ENCODE measurements around the gene KIAA1549. TPM values are rescaled to one million over a fixed set of nuclear protein-coding genes. Genes with fewer than 3 reads are reported as not detected.

Gene KIAA1549
- total and polyA plus RNA-seq, 10 of the 15 experiments (the other 5 are each of a cell fraction or from before 2014, with no cell fraction given): 0.02 to 0.82 (median 0.22) TPM

DNA sequence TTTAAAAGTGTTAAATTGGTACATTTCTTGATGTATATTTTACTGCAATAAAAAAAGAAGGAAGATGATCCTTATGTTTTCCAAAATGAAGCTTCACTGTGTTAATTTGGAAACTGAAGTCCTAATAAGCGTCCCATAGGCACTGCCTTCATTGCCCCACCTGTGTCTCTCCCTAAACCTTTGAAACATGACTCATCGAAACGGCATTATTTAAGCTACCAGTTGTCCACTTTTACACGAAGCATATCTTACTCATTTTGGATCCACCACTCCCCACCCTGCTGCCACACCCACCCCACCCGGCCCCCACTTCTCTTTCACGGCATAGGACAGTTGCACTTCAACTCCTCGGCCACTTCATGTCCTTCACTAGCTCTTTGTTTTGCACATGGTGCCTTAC, 85.5 kb downstream of the KIAA1549 start (continued):
- TF ChIP-seq SMAD1 (IDR thresholded peaks at IDR 0.05; ENCODE audit: low read depth, partially characterized antibody): no peak
- no peak for TF ChIP-seq MTA2 (IDR thresholded peaks at IDR 0.05; ENCODE audit: low read depth)
- no peak for TF ChIP-seq NR2C1 (IDR thresholded peaks at IDR 0.05)
- TF ChIP-seq CBFB (IDR thresholded peaks at IDR 0.05; ENCODE audit: low read depth): no peak
- no peak for TF ChIP-seq TARDBP (IDR thresholded peaks at IDR 0.05; ENCODE audit: borderline replicate concordance)

DNA sequence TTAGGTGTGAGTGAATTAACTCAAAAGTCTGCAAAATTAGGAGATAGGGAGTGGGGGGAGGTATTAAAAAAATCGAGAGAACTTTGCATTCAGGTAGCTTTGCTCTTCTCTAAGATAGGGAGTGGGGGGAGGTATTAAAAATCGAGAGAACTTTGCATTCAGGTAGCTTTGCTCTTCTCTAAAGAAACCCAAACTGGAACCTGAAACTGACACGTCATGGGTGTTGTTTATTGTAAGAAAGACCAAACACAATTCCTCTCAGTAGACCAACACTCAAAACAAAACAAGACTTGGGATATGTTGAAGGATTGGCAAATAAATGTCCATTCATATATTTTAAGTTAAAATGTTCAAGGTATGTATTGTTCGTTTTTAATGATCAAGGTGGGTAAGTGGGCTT, 87.9 kb downstream of the KIAA1549 start:
- BruUV-seq (replicated peaks): no TSS peak
- CTCF ChIA-PET: interaction anchor here (0.6 to 1.5 kb wide), 2 partner anchors 13 to 209 kb away, joined by 3 read pairs; no protein-coding TSS in a partner anchor
- WGBS (ENCODE audit: insufficient coverage, insufficient replicate concordance, low lambda C conversion rate, missing lambda C conversion rate): 48% methylated on average over 4 of the region's 4 CpGs

More for the DNA sequence above, 87.9 kb downstream of the KIAA1549 start:
- ChIA-PET POLR2A (no interaction called here), RAD21 (ENCODE audit: unreplicated experiment) (no interaction called here), SMC1A (ENCODE audit: uncharacterized antibody, unreplicated experiment) (no interaction called here)
- Histone ChIP-seq H3K79me2 (ENCODE audit: control insufficient read depth, insufficient read depth, low read length) (no peaks in the 10 kb centered on the region), H3K4me1 (ENCODE audit: control insufficient read depth, insufficient read depth, low read length) (no peaks in the 10 kb centered on the region), H3K36me3 (ENCODE audit: control insufficient read depth in 2 of 2, insufficient read depth in 2 of 2, low read length in 1 of 2) (no peaks in the 10 kb centered on the region), H3K27me3 (replicated peaks in 1 of 2; ENCODE audit: control insufficient read depth in 2 of 2, insufficient read depth in 2 of 2, low read length in 1 of 2) (no peaks in the 10 kb centered on the region), H3K9ac (ENCODE audit: control insufficient read depth, insufficient read depth, low read length) (no peak overlapping the region), H3K27ac (ENCODE audit: control insufficient read depth, insufficient read depth) (no peak overlapping the region), H3K4me2 (ENCODE audit: control insufficient read depth, insufficient read depth) (no peak overlapping the region), H3K4me3 (no peak overlapping the region), H2AFZ (ENCODE audit: control insufficient read depth, low read depth, low read length) (no peak overlapping the region), H3K9me3 (replicated peaks; ENCODE audit: control insufficient read depth, insufficient read depth, low read length) (no peaks in the 10 kb centered on the region), H4K20me1 (ENCODE audit: control insufficient read depth, insufficient read depth) (no peaks in the 10 kb centered on the region)
- no peak for FAIRE-seq
- intact Hi-C loops (cut with micrococcal nuclease; ENCODE audit: unreplicated experiment) (no loop called here), in situ Hi-C loops (cut with MboI) (no loop called here)
- no peak for ATAC-seq
- TF ChIP-seq RUNX3 (IDR thresholded peaks at IDR 0.05; ENCODE audit: low read length) (no peak), NR2C2 (IDR thresholded peaks at IDR 0.05; ENCODE audit: borderline replicate concordance, control insufficient read depth, insufficient read length, low read depth) (no peak), NBN (IDR thresholded peaks at IDR 0.05) (no peak), NFIC (IDR thresholded peaks at IDR 0.05; ENCODE audit: low read depth, low read length) (no peak)
- TF ChIP-seq, protein P1, sequence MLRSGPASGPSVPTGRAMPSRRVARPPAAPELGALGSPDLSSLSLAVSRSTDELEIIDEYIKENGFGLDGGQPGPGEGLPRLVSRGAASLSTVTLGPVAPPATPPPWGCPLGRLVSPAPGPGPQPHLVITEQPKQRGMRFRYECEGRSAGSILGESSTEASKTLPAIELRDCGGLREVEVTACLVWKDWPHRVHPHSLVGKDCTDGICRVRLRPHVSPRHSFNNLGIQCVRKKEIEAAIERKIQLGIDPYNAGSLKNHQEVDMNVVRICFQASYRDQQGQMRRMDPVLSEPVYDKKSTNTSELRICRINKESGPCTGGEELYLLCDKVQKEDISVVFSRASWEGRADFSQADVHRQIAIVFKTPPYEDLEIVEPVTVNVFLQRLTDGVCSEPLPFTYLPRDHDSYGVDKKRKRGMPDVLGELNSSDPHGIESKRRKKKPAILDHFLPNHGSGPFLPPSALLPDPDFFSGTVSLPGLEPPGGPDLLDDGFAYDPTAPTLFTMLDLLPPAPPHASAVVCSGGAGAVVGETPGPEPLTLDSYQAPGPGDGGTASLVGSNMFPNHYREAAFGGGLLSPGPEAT (IDR thresholded peaks at IDR 0.05; ENCODE audit: low read depth): no peak
- TF ChIP-seq, protein P2, sequence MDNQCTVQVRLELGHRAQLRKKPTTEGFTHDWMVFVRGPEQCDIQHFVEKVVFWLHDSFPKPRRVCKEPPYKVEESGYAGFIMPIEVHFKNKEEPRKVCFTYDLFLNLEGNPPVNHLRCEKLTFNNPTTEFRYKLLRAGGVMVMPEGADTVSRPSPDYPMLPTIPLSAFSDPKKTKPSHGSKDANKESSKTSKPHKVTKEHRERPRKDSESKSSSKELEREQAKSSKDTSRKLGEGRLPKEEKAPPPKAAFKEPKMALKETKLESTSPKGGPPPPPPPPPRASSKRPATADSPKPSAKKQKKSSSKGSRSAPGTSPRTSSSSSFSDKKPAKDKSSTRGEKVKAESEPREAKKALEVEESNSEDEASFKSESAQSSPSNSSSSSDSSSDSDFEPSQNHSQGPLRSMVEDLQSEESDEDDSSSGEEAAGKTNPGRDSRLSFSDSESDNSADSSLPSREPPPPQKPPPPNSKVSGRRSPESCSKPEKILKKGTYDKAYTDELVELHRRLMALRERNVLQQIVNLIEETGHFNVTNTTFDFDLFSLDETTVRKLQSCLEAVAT (IDR thresholded peaks at IDR 0.05): no peak
- DNase-seq (ENCODE audit: low read depth, low spot score): no peak
